Measurements from ENCODE around the gene MVB12B. TPM values are rescaled to one million over a fixed set of nuclear protein-coding genes. Genes with fewer than 3 reads are reported as not detected.

Gene MVB12B
- total and polyA plus RNA-seq, 2 of the 13 experiments (the other 11 are each of a cell fraction or from before 2014, with no cell fraction given), result 12.1 to 30.1 TPM

- TF ChIP-seq YEATS2 (CRISPR knock-in tag; IDR thresholded peaks at IDR 0.05; ENCODE audit: borderline replicate concordance) (no peak), HNF4A (CRISPR knock-in tag; IDR thresholded peaks at IDR 0.05) (peak; percentile 36), MBD4 (IDR thresholded peaks at IDR 0.05; ENCODE audit: borderline replicate concordance, low read length) (no peak), KMT2B (CRISPR knock-in tag; IDR thresholded peaks at IDR 0.05) (no peak), SRF (IDR thresholded peaks at IDR 0.05; ENCODE audit: low read depth, low read length) (no peak), ZMYM4 (CRISPR knock-in tag; IDR thresholded peaks at IDR 0.05) (0 out of 2 replicates have a peak, but pooled peaks have one; percentile 23), SMC3 (IDR thresholded peaks at IDR 0.05; ENCODE audit: low read length) (no peak), CSRNP1 (CRISPR knock-in tag; IDR thresholded peaks at IDR 0.05) (no peak), TFDP1 (CRISPR knock-in tag; IDR thresholded peaks at IDR 0.05; ENCODE audit: borderline replicate concordance) (no peak), YY1 (IDR thresholded peaks at IDR 0.05; ENCODE audit: insufficient read depth, insufficient replicate concordance, low read depth, low read length) (no peak), ZNF883 (CRISPR knock-in tag; IDR thresholded peaks at IDR 0.05; ENCODE audit: not compliant biosample characterization) (no peak), ZBTB38 (CRISPR knock-in tag; IDR thresholded peaks at IDR 0.05) (peak; percentile 42; the same call in 1 of the 2 replicates), ZNF616 (CRISPR knock-in tag; IDR thresholded peaks at IDR 0.05; ENCODE audit: low read depth) (no peak)
- TF ChIP-seq, protein P1, sequence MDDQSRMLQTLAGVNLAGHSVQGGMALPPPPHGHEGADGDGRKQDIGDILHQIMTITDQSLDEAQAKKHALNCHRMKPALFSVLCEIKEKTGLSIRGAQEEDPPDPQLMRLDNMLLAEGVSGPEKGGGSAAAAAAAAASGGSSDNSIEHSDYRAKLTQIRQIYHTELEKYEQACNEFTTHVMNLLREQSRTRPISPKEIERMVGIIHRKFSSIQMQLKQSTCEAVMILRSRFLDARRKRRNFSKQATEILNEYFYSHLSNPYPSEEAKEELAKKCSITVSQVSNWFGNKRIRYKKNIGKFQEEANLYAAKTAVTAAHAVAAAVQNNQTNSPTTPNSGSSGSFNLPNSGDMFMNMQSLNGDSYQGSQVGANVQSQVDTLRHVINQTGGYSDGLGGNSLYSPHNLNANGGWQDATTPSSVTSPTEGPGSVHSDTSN (CRISPR knock-in tag; IDR thresholded peaks at IDR 0.05; ENCODE audit: borderline replicate concordance), result no peak
- TF ChIP-seq, protein P2, sequence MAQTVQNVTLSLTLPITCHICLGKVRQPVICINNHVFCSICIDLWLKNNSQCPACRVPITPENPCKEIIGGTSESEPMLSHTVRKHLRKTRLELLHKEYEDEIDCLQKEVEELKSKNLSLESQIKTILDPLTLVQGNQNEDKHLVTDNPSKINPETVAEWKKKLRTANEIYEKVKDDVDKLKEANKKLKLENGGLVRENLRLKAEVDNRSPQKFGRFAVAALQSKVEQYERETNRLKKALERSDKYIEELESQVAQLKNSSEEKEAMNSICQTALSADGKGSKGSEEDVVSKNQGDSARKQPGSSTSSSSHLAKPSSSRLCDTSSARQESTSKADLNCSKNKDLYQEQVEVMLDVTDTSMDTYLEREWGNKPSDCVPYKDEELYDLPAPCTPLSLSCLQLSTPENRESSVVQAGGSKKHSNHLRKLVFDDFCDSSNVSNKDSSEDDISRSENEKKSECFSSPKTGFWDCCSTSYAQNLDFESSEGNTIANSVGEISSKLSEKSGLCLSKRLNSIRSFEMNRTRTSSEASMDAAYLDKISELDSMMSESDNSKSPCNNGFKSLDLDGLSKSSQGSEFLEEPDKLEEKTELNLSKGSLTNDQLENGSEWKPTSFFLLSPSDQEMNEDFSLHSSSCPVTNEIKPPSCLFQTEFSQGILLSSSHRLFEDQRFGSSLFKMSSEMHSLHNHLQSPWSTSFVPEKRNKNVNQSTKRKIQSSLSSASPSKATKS (CRISPR knock-in tag; IDR thresholded peaks at IDR 0.05), result no peak
- TF ChIP-seq, protein P3, sequence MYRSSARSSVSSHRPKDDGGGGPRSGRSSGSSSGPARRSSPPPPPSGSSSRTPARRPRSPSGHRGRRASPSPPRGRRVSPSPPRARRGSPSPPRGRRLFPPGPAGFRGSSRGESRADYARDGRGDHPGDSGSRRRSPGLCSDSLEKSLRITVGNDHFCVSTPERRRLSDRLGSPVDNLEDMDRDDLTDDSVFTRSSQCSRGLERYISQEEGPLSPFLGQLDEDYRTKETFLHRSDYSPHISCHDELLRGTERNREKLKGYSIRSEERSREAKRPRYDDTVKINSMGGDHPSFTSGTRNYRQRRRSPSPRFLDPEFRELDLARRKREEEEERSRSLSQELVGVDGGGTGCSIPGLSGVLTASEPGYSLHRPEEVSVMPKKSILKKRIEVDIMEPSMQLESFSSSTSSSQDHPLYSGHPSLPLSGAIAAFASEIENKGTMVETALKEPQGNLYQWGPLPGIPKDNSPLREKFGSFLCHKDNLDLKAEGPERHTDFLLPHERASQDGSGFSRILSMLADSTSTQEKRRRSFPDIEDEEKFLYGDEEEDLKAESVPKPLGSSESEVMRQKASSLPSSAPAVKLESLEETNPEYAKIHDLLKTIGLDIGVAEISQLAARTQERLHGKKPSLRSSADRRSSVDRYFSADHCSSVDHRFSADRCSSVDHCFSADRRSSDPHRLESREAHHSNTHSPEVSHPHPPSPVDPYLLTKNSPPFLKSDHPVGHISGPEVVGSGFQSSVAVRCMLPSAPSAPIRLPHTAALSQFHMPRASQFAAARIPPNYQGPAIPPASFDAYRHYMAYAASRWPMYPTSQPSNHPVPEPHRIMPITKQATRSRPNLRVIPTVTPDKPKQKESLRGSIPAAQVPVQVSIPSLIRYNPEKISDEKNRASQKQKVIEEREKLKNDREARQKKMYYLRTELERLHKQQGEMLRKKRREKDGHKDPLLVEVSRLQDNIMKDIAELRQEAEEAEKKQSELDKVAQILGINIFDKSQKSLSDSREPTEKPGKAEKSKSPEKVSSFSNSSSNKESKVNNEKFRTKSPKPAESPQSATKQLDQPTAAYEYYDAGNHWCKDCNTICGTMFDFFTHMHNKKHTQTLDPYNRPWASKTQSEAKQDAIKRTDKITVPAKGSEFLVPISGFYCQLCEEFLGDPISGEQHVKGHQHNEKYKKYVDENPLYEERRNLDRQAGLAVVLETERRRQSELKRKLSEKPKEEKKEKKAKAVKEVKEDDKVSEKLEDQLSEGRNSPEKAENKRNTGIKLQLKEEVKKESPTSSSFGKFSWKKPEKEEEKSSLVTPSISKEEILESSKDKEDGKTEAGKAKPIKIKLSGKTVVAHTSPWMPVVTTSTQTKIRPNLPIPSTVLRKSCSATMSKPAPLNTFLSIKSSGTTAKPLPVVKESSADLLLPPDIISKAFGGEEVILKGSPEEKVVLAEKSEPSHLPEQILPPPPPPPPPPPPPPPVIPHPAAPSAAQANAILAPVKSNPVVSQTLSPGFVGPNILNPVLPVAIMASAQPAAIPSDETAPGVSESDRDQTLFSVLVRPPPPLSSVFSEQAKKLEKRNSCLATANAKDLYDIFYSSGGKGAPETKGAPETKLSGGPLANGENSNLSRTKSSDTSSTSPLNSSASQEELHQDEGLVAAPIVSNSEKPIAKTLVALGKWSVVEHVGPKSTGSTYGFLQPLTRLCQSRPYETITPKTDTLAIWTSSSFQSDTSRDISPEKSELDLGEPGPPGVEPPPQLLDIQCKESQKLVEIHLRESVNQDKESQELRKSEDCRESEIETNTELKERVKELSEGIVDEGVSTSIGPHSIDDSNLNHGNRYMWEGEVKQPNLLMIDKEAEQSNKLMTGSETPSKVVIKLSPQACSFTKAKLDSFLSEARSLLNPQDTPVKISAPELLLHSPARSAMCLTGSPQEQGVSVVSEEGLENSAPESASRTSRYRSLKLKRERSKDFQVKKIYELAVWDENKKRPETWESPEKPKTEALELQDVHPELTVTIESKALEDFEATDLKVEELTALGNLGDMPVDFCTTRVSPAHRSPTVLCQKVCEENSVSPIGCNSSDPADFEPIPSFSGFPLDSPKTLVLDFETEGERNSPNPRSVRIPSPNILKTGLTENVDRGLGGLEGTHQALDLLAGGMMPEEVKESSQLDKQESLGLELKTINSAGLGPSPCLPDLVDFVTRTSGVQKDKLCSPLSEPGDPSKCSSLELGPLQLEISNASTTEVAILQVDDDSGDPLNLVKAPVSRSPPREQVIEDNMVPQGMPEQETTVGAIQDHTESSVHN (CRISPR knock-in tag; IDR thresholded peaks at IDR 0.05), result no peak
Observed at GRCh38 chr9:126404459-126404858, 77.8 kb downstream of the MVB12B start (continued).
